ENCODE measurements around the gene SLC24A3.

SLC24A3 gene

GRCh38 chr20:19428324-19428723, 215.9 kb downstream of the SLC24A3 start:
- Histone ChIP-seq H3K27me3 (no peaks in the 10 kb centered on the region), H3K4me3 (ENCODE audit: low read depth in 1 of 2, low read length in 1 of 2) (peak overlapping the region; percentile 52 to 53), H3K9me3 (no peaks in the 10 kb centered on the region), H3K4me1 (ENCODE audit: control insufficient read depth in 1 of 2, insufficient read depth in 1 of 2, low read depth in 1 of 2, low read length in 1 of 2) (peaks cover 45 to 59% of the 10 kb centered on the region in 2 experiments), H3K36me3 (no peaks in the 10 kb centered on the region), H3K27ac (peak overlapping the region; percentile 89)
- no peak for TF ChIP-seq CTCF (IDR thresholded peaks at IDR 0.05)

GRCh38 chr20:19429538-19429937, 217.1 kb downstream of the SLC24A3 start:
- H3K4me3 ChIP-seq (ENCODE audit: low read depth in 1 of 2, low read length in 1 of 2): no peak overlapping the region
- no peaks in the 10 kb centered on the region for H3K9me3 ChIP-seq
- peak overlapping the region; percentile 89 for H3K27ac ChIP-seq
- no peaks in the 10 kb centered on the region for H3K27me3 ChIP-seq
- no peak for TF ChIP-seq CTCF (IDR thresholded peaks at IDR 0.05)
- H3K36me3 ChIP-seq: no peaks in the 10 kb centered on the region
- H3K4me1 ChIP-seq (ENCODE audit: control insufficient read depth in 1 of 2, insufficient read depth in 1 of 2, low read depth in 1 of 2, low read length in 1 of 2): peaks cover 34 to 47% of the 10 kb centered on the region in 2 experiments

GRCh38 chr20:19430641-19431315, 218.3 kb downstream of the SLC24A3 start:
- no peaks in the 10 kb centered on the region for H3K9me3 ChIP-seq
- H3K27me3 ChIP-seq: no peaks in the 10 kb centered on the region
- no peaks in the 10 kb centered on the region for H3K36me3 ChIP-seq
- H3K4me3 ChIP-seq (ENCODE audit: low read depth in 1 of 2, low read length in 1 of 2): no peak overlapping the region
- peaks cover 34 to 47% of the 10 kb centered on the region in 2 experiments for H3K4me1 ChIP-seq (ENCODE audit: control insufficient read depth in 1 of 2, insufficient read depth in 1 of 2, low read depth in 1 of 2, low read length in 1 of 2)
- no peak overlapping the region for H3K27ac ChIP-seq
- no peak for TF ChIP-seq CTCF (IDR thresholded peaks at IDR 0.05)

- peaks cover 33 to 44% of the 10 kb centered on the region in 2 experiments for H3K4me1 ChIP-seq (ENCODE audit: control insufficient read depth in 1 of 2, insufficient read depth in 1 of 2, low read depth in 1 of 2, low read length in 1 of 2)
- H3K36me3 ChIP-seq: no peaks in the 10 kb centered on the region
- no peak overlapping the region for H3K27ac ChIP-seq
- no peaks in the 10 kb centered on the region for H3K27me3 ChIP-seq
- TF ChIP-seq CTCF (IDR thresholded peaks at IDR 0.05): no peak
- H3K9me3 ChIP-seq: no peaks in the 10 kb centered on the region
- no peak overlapping the region for H3K4me3 ChIP-seq (ENCODE audit: low read depth in 1 of 2, low read length in 1 of 2)
Observed at GRCh38 chr20:19431316-19431700, 218.9 kb downstream of the SLC24A3 start.

- H3K36me3 ChIP-seq: no peaks in the 10 kb centered on the region
Observed at GRCh38 chr20:19431906-19432305, 219.5 kb downstream of the SLC24A3 start.

More at GRCh38 chr20:19431906-19432305, 219.5 kb downstream of the SLC24A3 start:
- no peak overlapping the region for H3K4me3 ChIP-seq (ENCODE audit: low read depth in 1 of 2, low read length in 1 of 2)
- no peak overlapping the region for H3K27ac ChIP-seq
- H3K27me3 ChIP-seq: no peaks in the 10 kb centered on the region
- H3K9me3 ChIP-seq: no peaks in the 10 kb centered on the region
- TF ChIP-seq CTCF (IDR thresholded peaks at IDR 0.05): no peak
- peaks cover 27 to 38% of the 10 kb centered on the region in 2 experiments for H3K4me1 ChIP-seq (ENCODE audit: control insufficient read depth in 1 of 2, insufficient read depth in 1 of 2, low read depth in 1 of 2, low read length in 1 of 2)
